ENCODE results near the gene SLC27A4.
A peak's percentile ranks its signal among the peaks of the same experiment; 100 is the strongest.

The SLC27A4 gene

GRCh38 chr9:128405780-128406171 lies 65.4 kb downstream of the SLC27A4 start:
- H3K4me3 ChIP-seq (replicated peaks; ENCODE audit: low read depth, low read length) = no peak overlapping the region
- no peak for TF ChIP-seq CTCF (IDR thresholded peaks at IDR 0.05; ENCODE audit: low read depth, low read length, missing control alignments)
- DNase-seq (ENCODE audit: extremely low read depth, low read depth) = no peak

GRCh38 chr9:128406848-128407391 lies 66.6 kb downstream of the SLC27A4 start:
- no peak for DNase-seq (ENCODE audit: extremely low read depth, low read depth)
- TF ChIP-seq CTCF (IDR thresholded peaks at IDR 0.05; ENCODE audit: low read depth, low read length, missing control alignments) = no peak
- H3K4me3 ChIP-seq (replicated peaks; ENCODE audit: low read depth, low read length) = no peak overlapping the region

GRCh38 chr9:128408963-128409431 lies 68.7 kb downstream of the SLC27A4 start:
- no peak for DNase-seq (ENCODE audit: extremely low read depth, low read depth)
- no peak for TF ChIP-seq CTCF (IDR thresholded peaks at IDR 0.05; ENCODE audit: low read depth, low read length, missing control alignments)
- H3K4me3 ChIP-seq (replicated peaks; ENCODE audit: low read depth, low read length) = no peak overlapping the region

- DNase-seq (ENCODE audit: extremely low read depth, low read depth) = no peak
- H3K4me3 ChIP-seq (replicated peaks; ENCODE audit: low read depth, low read length) = no peak overlapping the region
- TF ChIP-seq CTCF (IDR thresholded peaks at IDR 0.05; ENCODE audit: low read depth, low read length, missing control alignments) = no peak
Observed at GRCh38 chr9:128409450-128409849, 69.1 kb downstream of the SLC27A4 start.

GRCh38 chr9:128409978-128410377 lies 69.7 kb downstream of the SLC27A4 start:
- peak; percentile 43 for TF ChIP-seq CTCF (IDR thresholded peaks at IDR 0.05; ENCODE audit: low read depth, low read length, missing control alignments)
- no peak overlapping the region for H3K4me3 ChIP-seq (replicated peaks; ENCODE audit: low read depth, low read length)
- no peak for DNase-seq (ENCODE audit: extremely low read depth, low read depth)
